Subcutaneous adipose tissue (tissue), 4 donors: ENCODE results near the gene AGBL3. TPM values are rescaled to one million over a fixed set of nuclear protein-coding genes. Genes with fewer than 3 reads are reported as not detected.

Experiments
- total RNA-seq, 4 donors: library from RNA; depleted of rRNA; stranded (reverse); fragments of >200 nt; gene quantifications; one replicate each; pipeline ENCODE4 v1.1.0, GENCODE V29; 2016
- TF ChIP-seq, protein P1 (sequence below): fragments of 450-650 bp; IDR thresholded peaks from one replicate; pipeline ENCODE4 v1.5.1; 2016; ENCODE audit warnings: low read depth, mild to moderate bottlenecking, control low read depth, antibody characterized with exemption, moderate library complexity

Gene AGBL3
- total RNA-seq, 4 donors from 2014 or later, result 2.9 to 4.9 (median 3.6) TPM

- TF ChIP-seq, protein P1, sequence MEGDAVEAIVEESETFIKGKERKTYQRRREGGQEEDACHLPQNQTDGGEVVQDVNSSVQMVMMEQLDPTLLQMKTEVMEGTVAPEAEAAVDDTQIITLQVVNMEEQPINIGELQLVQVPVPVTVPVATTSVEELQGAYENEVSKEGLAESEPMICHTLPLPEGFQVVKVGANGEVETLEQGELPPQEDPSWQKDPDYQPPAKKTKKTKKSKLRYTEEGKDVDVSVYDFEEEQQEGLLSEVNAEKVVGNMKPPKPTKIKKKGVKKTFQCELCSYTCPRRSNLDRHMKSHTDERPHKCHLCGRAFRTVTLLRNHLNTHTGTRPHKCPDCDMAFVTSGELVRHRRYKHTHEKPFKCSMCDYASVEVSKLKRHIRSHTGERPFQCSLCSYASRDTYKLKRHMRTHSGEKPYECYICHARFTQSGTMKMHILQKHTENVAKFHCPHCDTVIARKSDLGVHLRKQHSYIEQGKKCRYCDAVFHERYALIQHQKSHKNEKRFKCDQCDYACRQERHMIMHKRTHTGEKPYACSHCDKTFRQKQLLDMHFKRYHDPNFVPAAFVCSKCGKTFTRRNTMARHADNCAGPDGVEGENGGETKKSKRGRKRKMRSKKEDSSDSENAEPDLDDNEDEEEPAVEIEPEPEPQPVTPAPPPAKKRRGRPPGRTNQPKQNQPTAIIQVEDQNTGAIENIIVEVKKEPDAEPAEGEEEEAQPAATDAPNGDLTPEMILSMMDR, result no peak
Observed at GRCh38 chr7:135035252-135035651, 48.9 kb downstream of the AGBL3 start.

GRCh38 chr7:135074096-135074495 lies 87.8 kb downstream of the AGBL3 start:
- TF ChIP-seq, protein P1, result no peak

DNA sequence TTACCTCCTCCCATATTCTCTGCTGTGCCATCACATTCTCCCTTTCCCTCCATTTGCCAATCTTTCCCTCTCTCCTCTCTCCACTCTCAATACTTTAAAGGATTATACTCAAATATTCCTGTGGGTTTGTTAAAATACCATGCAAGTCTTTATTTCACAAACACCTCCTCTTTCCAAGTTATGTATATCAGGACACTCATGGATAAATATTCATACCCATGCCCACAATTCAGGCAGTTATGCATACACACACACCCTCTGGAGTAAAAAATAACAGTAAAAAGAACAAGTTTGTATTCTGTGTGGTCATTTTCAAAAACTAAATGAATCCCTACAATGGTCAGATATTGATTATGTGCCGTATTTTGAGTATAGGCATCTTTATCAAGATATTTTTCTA lies 88.2 kb downstream of the AGBL3 start:
- TF ChIP-seq, protein P1, result no peak

DNA sequence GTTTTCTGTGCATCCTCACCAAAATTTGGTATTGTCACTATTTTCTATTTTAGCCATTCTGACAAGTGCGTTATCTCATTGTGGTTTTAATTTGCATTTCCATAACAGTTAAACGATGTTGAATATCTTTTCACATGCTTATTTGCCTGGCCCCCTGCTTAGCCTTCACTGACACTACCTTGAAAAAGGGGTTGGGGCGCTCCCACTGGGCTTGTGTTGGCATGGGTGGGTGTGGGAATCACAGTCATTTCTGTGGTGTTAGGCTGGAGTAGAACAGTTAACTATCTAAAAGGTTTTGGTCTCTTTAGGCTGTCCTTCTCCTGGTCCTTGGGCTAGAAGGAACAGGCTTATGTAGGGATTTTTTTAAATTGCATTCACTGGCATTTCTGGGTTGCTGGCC lies 89.4 kb downstream of the AGBL3 start:
- TF ChIP-seq, protein P1, result no peak

DNA sequence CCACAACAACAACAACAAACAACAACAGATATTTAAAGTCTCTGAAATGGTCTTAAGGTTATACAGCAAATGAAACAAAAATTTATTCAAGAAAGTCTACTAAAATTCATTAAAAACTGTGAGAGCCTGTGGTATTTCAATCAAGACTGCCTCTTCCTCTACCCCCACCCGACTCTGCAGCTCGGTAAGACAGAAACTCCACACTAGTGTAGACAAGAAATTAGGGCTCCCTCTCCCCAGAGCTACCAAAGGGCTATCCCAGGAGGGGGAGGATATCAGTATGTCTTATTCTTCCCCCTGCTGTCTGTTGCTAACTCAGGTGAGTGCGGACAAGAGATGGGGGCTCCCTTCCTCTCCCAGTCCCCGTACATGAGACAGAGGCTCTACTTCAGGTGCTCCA lies 90.6 kb downstream of the AGBL3 start:
- TF ChIP-seq, protein P1, result no peak

DNA sequence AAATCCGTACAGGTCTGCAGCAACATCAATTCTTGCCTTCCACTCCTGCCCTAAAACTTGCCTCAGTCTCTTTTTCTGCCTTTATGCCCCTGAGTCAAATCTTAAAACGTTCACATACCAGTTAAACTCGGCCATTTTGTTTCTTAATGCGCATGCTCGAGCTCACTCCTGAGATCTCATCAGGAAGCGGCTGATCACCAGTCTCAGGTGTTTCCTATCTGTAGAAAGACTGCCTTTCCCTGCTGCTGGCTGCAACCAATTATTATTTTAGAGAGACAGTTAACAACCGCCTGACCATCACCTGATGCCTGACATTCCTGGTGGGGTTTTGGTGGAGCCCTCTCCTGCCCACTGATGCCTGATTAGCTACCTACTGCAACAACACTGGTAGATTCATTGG lies 91.3 kb downstream of the AGBL3 start:
- TF ChIP-seq, protein P1, result no peak

GRCh38 chr7:135078051-135078450 lies 91.7 kb downstream of the AGBL3 start:
- TF ChIP-seq, protein P1, result no peak

- TF ChIP-seq, protein P1, result no peak
Observed at GRCh38 chr7:135079068-135079467, 92.8 kb downstream of the AGBL3 start.
